H1 (cell line): ENCODE measurements around the gene RNF4. TPM values are rescaled to one million over a fixed set of nuclear protein-coding genes. Genes with fewer than 3 reads are reported as not detected.

ENCODE experiments used
- CBX8 ChIP-seq: fragments of 300-800, 300-1000 bp; sonication (generic); IDR thresholded peaks from 2 replicates; pipeline ENCODE4 v1.7.1; 2016; ENCODE audit warnings: low read depth, low read length, borderline replicate concordance
- E2F6 ChIP-seq: IDR thresholded peaks from 2 replicates; pipeline ENCODE4 v1.6.1; 2012; ENCODE audit warnings: inconsistent platforms
- EGR1 ChIP-seq: IDR thresholded peaks from 2 replicates; pipeline ENCODE4 v1.6.1; 2011; ENCODE audit warnings: low read depth, low read length, borderline replicate concordance
- RBBP5 ChIP-seq: IDR thresholded peaks from 2 replicates; pipeline ENCODE4 v1.7.1; 2012; ENCODE audit warnings: low read depth, mild to moderate bottlenecking, inconsistent platforms, low read length, moderate library complexity, borderline replicate concordance
- polyA plus RNA-seq, 7 experiments: library from polyadenylated mRNA; depleted of rRNA in 3 of 7; stranded (reverse) in 5 of 7; unstranded in 2 of 7; fragments of >200 nt in 5 of 7; fragments of 200-250 nt in 2 of 7; gene quantifications; 1 replicate in 5 of 7; 2 replicates in 1 of 7; 4 replicates in 1 of 7; pipeline versions ENCODE4 v1.2.1 to v1.2.3, GENCODE V29; 2011 to 2013; ENCODE audit warnings: missing spikeins in 2 of 7, mixed read lengths in 2 of 7
- total RNA-seq: library from RNA; stranded (reverse); fragmentation: NEBNext Ultra II Directional; extraction: Animal tissue kit (Norgen Biotek cat#: 25700); gene quantifications from 2 replicates; pipeline ENCODE4 v1.2.1, GENCODE V29; 2021

Gene RNF4
- total and polyA plus RNA-seq, 2 of the 8 experiments (the other 6 are each of a cell fraction or from before 2014, with no cell fraction given), result 68.2 to 78.9 TPM

GRCh38 chr4:2507855-2508254, 38.9 kb downstream of the RNF4 start (continued):
- TF ChIP-seq RBBP5, result no peak
- no peak for TF ChIP-seq E2F6
- TF ChIP-seq EGR1, result no peak
- no peak for TF ChIP-seq CBX8
- TF ChIP-seq, all 59 proteins: peak for 0
